IPS DF 4.7 (cell line): ENCODE data around the gene GRIA3.
"Not testable (repeated sequence)": the region's sequence is repeated elsewhere in the genome, so short reads cannot be mapped to it uniquely, and the experiment has no call there.

ENCODE experiments used
- DNase-seq: peaks from one replicate; pipeline ENCODE4 v3.0.0-alpha.2; 2013; ENCODE audit warnings: low spot score; ENCODE audit errors: extremely low read depth

GRIA3 gene

DNA sequence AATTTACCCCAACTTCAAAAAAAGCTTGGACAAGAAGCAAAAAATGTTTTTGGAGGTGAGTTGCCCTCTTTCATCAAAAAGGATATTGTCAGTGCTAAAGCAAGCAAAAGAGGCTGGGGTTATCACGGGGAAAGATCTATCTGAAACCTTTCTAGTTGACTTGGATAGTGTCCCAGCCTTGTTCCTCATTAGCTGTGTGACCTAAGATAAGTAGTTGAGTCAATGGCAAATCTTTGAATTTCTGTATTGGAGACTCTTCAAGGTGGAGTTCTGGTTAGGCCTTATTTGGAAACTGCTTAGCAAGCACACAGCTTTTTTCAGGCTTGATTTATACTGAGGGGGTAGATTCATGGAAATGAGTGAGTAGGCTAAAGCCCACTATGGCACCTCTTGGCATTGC lies 271.6 kb downstream of the GRIA3 start:
- no peak for DNase-seq

DNA sequence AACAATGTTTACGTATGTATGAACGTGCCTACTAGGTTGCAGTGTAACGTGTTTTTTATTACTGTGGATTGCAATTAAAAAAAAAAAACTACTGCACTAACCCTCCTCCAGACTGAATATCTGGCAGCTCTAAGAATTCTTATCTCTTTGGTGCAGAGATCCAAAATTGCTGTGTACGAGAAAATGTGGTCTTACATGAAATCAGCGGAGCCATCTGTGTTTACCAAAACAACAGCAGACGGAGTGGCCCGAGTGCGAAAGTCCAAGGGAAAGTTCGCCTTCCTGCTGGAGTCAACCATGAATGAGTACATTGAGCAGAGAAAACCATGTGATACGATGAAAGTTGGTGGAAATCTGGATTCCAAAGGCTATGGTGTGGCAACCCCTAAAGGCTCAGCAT lies 280.6 kb downstream of the GRIA3 start:
- no peak for DNase-seq

DNA sequence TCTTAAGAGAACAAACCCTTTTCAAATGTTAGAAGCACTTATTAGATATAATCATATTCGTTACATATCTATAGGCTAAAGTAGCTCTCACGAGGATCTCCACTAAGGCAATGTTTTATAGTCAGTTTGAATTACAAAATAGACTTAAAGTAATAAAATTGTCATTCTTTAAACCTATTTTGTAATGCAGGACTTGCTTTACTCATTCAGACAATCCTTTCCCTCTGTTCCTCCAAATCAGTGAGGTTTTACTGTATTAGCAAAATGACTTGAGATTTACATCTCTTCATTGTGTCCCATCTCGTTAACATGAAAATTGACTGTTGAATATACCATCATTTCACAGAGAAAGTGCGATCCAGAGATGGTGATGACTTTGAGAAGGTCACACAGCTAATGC lies 284.4 kb downstream of the GRIA3 start:
- no peak for DNase-seq

DNA sequence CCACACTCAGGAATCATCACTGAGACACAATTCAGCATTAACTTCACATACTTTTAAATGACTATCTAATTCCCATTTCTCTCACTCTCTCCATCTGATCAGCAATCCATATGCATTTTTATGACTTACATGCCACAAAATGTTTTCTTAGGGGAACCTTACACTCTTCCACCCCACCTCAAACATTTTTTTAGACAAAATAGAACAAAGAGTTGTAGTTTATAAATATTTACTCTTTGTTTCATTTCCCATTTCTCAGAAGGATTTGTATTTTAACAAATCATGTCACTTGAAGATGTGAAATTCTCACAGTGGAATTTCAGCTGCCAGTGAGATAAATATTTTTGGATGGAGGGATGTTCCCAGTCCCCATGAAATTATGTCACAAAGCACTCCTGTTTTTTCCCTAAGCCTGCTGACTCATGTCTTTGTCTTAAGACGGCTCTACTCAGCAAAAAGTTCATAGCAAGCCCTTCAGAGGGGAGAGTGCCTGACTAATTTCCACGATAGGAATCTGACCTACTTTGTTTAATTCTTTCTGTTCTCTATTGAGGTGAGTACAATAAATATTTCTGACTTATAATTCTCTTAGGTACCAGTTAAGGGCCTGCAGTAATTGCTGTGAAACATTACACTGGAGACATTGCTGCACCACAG lies 291.1 kb downstream of the GRIA3 start:
- no peak for DNase-seq

DNA sequence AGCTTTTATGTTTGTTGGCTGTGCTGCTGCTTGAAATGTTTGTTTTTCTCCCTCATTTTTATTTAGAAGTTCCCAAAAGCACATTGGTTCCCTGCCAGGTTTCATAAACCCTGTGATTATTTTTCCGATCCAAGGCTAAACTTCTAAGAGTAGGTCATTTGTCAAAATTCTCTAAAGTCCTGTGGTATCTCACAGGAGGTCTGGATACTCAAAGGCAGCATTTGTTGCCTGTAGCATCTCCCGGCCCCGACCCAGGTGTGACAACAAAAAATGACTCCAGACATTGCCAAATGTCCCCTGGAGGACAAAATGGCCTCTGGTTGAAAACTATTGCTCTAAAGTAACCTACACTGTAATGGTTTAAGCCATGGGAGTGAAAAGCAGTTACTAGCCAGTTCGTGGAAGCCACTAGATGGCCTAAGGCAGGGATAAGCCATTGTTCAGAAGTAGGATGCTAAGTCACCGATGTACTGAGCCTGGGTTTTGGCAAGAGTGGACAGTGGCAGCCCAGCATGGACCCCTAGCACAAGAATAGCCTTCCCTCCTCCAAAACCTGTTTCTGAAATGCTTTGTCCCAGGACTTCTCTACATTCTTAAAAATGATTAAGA lies 292.6 kb downstream of the GRIA3 start:
- DNase-seq = no peak

DNA sequence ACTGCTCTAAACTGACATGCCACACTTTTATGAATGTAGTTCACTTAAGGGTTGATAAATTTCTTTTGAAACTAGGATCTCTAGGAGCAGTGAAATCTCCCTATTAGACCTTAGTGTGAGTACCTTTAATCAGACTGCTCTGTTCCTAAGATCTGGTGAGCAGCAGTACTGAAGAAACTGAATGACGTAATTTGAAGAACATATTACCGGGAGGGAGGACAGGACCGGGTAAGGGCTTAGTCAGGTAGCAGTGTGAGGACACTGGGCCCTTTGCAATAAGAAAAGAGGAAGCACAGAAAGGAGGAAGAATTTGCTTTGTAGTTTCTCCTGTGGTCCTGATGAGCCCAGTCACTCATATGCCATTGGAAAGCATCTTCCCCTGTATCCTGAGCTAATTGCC lies 293.6 kb downstream of the GRIA3 start:
- DNase-seq = no peak

DNA sequence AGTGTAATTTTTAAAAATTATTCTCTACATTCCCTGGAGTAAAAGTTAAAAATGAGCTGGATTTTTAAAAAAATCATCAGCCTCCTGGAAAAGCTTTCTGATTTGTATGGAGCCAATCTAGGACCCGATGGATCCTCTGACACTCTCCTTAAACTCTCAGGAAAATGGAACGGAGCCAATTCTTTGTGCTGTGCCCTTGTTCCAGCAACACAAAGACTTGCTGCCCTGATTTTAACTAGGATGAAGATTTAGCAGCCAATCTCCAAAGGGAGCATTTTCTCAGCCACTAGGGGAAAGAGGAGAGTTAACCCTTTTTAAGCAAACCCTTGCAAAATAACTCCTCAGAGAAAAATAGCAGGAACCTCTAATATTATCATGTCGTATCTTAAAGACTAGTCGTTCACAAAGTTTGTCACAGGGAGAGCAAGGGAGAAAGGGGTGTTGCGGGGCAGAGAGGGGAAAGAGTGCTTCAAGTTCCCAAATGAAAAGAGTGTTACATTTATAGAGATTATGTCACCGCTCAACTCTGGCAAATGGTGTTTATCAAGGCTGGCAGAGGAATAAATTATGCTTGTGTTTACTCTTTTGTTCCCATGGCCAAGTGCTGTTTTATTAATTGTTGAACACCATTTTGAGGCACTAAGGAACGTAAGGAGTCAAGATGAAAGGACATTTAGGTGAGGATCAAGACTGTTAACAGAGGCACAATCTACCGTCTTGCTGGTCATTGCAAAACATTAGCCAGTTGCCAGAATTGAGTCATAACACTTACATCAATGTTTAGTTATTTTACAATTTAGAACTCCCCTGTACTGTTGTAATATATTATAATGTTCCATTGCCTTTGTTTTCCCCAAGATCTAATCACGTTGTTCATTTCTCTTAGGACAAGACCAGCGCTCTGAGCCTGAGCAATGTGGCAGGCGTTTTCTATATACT lies 298.1 kb downstream of the GRIA3 start:
- no peak for DNase-seq

DNA sequence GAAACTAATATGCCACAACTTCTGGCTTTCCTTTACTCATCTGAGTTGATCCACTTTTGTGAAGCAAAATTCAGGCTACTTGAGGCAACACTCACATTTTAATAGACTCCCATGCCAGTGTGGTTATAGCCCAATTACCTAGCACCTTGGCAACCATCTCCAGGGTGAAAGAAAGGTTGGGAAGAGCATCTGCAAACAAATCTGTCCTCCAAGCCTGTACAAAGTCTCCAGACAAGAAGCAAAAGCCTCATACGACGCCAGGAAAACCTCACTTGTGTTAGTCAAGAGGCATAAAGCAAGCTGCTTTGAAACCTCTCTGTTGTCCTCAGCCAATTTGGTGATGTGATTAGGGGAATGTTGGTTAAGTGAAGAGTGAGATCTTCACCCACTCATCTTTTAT lies 302.2 kb downstream of the GRIA3 start:
- DNase-seq = no peak

DNA sequence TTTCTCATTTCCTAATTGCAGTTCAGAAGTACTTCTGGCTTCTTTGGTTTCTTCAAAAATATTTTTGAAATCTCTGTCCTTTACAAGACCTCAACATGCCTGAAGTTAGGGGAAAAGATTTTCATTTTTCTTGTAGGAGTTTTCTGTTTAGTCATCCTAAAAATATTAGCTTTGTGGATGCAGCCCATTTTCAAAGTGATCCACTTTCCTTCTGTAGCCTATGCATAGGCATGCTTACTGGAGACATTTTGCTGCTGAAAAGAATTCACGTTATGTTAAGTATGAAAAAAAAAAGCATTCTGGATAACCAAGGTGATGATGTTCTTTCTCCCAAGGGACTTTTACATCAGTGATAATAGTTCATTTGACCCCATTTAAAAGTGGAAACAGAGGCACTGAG lies 303.2 kb downstream of the GRIA3 start:
- DNase-seq = no peak

DNA sequence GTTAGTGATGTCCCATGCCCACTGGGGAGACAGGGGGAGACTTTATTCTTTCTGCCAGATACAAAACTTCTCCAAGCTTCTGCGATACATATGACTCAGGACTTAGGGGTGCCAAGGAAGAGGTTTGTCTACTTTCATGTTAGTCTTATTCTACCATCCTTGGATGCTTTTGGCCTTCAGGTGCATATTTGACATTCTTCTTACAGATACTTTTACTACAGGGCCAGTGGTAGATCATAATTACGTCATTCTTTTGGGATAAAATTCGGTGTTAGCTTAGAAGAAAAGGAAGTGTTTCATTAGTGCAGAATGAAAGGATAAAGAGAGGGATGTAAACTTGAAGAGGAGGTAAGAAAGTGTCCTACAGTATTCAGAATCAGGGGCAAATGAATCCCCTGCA lies 303.6 kb downstream of the GRIA3 start:
- no peak for DNase-seq

DNA sequence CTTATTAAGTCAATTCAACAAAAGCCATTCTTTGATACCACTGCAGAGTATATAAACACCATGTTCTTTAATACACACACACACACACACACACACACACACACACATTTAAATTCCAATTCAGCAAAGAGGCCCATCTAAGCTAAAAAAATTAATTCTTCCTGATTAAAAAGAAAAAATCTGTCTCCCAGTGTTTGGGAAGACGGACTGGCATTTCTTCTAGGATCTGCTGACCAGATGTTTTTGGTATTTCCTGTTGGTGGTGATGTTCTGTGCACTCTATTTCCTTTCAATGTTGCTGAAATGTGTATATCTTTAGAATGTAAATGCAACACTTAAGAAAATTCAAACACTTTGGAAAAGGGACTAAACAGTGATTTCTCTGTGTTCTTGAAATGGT lies 304.9 kb downstream of the GRIA3 start:
- no peak for DNase-seq

DNA sequence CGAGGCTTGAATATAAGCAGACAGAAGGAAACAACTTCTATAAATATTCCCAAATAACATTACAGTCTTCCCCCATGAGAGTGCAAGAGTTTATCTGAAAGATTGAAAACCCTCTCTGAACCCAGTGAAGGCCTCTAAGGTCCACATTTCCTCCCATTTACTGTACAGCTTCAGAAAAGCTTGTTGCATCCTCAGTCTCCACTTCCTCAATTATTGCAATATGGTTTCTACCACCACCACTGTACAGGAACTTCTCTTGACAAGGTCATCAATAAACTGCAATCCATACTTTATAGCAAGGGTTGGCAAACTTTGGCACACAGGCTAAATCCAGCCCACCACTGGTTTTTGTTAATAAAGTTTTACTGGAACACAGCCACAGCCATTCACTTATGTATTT lies 309.8 kb downstream of the GRIA3 start:
- no peak for DNase-seq

DNA sequence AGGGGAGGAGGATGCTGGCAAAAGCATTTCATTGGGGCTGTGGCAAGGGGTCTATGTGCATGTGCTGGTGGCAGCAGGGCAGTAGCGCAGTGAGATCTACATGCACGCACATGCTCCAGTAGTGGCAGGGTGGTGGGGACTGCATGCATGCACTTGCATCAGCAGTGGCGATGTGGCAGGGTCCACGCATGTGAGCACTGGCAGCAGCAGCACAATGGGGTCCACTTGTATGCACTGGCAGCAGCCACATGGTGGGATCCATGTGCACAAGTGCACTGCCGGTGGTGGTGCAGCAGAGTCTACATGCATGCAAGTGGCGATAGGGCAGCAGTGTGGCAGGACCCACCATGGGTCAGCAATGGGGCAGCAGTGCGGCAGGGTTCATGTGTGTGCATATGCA lies 315.7 kb downstream of the GRIA3 start:
- DNase-seq = no peak

DNA sequence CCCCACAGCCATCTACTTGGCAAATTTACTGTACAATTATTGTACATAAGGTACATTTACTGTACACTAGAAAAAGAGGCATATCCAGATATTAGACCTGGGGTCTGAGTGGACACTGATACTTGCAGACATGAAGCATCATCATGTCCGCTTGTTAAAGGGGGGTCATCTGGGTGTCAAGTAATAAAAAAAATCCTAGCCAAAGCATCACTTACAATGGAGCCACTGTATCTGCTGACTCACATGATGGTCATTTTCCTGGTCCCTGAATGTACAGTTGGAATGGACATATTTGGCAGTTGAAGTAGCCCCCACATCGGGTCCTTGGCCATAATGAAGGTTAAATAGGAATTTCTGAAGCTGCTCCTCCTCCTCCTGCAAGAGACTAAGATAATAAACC lies 320.0 kb downstream of the GRIA3 start:
- DNase-seq = no peak

DNA sequence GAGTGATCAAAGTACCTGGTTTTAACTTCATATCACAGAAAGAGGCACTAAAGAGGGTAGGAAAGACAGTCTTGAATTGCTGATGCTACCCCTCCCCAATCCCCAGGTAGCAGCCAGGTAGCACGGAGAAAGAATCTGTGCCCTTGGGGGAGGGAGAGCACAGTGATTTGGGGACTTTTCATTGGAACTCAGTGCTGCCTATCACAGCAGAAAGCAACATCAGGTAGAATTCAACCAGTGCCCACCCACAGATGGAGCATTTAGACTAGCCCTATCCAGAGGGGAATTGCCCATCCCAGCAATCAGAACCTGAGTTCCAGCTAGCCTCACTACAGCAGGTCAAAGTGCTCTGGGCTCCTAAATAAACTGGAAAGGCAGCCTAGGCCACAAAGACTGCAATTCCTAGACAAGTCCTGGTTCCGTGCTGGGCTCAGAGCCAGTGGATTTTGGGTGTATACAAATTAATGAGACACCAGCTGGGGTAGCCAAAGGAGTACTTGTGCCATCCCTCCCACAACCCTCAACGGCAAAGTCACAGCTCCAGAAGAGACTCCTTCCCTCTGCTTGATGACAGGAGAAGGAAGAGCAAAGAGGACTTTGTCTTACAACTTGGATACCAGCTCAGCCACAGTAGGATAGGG lies 320.7 kb downstream of the GRIA3 start:
- DNase-seq = no peak

DNA sequence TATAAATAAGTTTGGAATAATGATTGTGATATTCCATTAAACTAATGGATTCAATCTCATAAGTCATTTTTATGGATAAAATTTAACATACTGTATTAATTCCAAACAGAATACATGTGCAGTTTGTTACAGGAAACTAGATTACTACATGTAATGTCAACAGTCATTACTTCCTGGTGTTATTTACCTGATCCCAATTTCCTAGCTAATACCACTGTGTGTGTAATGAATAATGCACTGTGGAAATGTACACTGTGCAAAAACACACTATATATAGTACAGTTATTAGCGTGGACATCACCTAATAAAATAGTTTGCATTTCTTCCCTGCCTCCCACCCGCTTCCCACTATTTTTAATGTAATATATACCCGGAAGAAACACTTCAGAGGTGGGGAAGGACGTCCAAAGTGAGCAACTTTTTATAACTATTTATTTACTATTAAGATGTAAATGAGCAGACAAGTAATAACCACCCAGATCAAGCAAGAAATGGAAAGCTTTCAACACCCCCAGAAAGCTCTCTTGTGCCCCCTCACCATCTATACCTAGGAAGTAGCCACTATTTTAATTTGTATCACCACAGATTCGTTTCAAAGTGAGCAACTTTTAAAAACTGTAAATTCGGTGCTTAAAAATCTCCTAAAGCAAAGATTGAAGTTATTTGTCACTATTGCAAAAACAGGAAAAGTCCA lies 329.7 kb downstream of the GRIA3 start:
- DNase-seq = no peak

DNA sequence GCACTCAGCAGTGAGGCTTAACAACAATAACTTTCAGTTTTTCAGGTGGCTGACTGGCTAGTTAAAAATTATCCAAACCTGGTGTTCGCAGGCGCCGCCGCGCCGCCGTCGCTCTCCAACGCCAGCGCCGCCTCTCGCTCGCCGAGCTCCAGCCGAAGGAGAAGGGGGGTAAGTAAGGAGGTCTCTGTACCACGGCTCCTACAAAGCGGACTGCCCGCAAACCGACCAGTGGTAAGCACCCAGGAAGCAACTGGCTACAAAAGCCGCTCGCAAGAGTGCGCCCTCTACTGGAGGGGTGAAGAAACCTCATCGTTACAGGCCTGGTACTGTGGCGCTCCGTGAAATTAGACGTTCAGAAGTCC lies 330.2 kb downstream of the GRIA3 start:
- DNase-seq = not testable (repeated sequence)

DNA sequence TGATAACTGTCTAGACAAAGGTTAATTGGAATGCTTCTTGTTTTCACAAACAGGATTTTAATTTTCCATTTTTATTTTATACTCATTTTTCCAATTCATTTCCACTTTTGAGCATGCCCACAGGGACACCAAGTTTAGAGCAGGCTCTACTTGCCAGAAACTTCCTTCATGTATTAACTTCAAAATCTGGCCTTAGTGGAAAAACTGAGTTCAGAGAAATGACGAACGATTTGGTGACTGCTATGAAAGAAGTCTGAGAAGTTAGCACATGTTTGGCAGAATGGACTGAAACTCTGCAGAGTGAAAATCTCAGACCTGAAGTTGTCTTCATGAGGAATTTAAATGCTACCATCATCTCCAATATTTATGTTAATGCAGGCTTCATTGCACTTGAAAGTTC lies 334.7 kb downstream of the GRIA3 start:
- no peak for DNase-seq

DNA sequence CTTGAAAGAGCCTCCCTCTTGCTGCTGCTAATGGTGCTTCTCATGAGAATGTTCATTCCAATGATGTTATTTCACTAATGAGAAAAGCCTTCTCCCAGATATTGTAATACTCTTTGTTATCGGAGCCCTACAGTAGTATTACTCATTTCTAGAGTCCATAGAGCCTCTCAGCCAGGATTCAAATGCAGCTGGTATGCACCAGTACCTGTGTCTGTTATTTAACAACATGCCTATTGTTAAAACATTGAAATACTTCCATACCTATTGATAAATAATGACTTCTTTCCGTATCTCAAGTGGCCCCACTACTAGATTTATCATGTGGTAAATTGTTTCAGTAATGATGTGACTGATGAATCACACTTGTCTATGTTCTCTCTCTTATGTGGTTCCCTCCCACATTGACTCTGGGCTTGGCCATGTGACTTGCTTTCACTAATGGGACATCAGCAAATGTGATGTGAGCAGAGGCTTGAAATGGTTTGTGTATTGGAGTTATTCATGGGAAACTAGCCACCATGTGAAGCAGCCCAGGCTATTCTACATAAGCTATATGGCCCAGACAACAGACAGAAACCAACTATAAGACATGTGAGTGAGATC lies 341.1 kb downstream of the GRIA3 start:
- DNase-seq = no peak

DNA sequence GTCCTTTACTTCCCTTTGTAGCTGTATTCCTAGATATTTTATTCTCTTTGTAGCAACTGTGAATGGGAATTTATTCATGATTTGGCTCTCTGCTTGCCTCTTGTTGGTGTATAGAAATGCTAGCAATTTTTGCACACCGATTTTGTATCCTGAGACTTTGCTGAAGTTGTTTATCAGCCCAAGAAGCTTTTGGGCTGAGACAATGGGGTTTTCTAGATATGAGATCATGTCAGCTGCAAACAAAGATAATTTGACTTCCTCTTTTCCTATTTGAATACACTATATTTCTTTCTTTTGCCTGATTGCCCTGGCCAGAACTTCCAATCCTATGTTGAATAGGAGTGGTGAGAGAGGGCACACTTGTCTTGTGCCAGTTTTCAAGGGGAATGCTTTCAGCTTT lies 346.6 kb downstream of the GRIA3 start:
- DNase-seq = not testable (repeated sequence)
